Activated CD4-positive, alpha-beta T cell treated with anti-CD3 and anti-CD28 coated beads for 48 hours (primary cell): ENCODE data around the gene IRF7.
"Not testable (repeated sequence)": the region's sequence is repeated elsewhere in the genome, so short reads cannot be mapped to it uniquely, and the experiment has no call there.

Experiments
- DNase-seq: peaks from one replicate; pipeline ENCODE4 v3.0.0-alpha.2; 2020

Gene IRF7

GRCh38 chr11:615504-616319, at the start of gene IRF7:
IRF7 (minus strand) TSS chr11:615950; CDS start chr11:615364, 586 bp downstream.
- peak; percentile 88 for DNase-seq

DNA sequence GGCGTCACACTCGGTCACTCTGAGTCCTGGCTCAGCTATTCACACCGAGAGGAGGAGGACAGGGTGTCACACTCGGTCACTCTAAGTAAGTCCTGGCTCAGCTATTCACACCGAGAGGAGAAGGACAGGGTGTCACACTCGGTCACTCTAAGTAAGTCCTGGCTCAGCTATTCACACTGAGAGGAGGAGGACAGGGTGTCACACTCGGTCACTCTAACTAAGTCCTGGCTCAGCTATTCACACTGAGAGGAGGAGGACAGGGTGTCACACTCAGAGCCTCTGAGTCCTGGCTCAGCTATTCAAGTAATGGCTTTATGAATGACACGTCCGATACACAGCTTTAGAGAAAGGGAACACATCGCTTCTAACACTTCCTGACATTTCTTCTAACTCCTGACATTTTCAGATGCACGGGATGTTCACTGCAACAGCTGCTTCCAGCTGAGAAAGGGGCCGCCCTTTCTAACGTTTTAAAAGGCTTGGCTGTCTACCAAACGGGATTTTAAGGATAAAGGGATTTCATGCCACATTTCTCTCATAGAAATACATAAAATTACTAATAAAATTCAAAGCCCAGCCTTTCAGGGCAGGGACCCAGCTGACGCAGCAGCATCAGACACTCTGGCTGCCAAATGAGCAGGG, 49.4 kb upstream of the IRF7 start:
- DNase-seq = no peak

GRCh38 chr11:662689-663274, 47.0 kb upstream of the IRF7 start:
- peak; percentile 50 for DNase-seq

- no peak for DNase-seq
Observed at GRCh38 chr11:660681-661444, 45.1 kb upstream of the IRF7 start.

DNA sequence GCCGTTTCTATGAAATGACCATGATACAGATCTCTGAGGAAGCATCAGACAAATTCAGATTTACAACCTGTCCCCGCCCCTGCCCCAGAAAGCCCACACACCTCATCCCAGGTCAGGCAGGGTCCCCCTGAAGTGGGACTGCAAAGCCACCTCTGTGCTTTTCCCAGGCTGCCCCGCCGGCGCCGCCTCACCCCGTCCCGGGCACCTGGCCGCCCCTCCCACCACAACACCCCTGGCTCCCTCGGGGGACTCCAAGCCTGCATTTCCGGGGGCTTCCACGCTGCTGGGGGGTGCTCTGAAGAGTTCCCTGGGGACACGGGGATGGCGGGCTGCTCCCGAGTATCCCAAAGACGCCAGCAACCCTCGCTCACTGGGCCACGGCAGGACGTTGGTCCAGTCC, 44.5 kb upstream of the IRF7 start:
- DNase-seq = no peak

DNA sequence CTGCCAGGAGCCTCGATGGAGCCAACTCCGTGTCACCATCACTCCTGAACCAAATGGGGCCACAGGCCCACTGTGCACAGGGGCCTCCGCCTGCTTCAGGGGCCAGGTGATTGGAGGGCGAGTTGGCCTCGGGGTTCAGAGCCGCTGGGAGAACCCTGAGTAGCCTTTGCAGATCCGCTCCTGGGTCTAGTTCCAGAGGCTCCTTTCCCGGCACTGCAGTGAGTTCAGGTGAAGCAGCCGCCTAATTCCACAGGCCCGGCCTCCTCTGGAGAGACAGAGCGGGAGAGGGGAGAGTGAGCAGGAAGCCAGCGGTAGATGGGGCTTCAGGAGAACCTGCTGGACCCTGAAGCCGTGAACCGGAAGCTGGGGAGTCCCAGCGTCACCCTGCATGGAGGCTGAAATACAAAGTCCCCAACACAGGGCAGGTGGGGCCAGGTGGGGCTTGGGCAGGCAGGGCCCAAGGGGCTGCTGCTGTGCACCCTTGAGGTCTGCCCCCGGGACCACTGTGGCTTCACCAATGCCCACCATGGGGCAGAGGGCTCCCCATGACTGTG, 43.9 kb upstream of the IRF7 start:
- no peak for DNase-seq

GRCh38 chr11:657691-658126, 42.0 kb upstream of the IRF7 start:
- DNase-seq = no peak

GRCh38 chr11:656866-657265, 41.1 kb upstream of the IRF7 start:
- DNase-seq = no peak

- no peak for DNase-seq
Observed at GRCh38 chr11:656426-656825, 40.7 kb upstream of the IRF7 start.

- no peak for DNase-seq
Observed at GRCh38 chr11:655036-655726, 39.4 kb upstream of the IRF7 start.

DNA sequence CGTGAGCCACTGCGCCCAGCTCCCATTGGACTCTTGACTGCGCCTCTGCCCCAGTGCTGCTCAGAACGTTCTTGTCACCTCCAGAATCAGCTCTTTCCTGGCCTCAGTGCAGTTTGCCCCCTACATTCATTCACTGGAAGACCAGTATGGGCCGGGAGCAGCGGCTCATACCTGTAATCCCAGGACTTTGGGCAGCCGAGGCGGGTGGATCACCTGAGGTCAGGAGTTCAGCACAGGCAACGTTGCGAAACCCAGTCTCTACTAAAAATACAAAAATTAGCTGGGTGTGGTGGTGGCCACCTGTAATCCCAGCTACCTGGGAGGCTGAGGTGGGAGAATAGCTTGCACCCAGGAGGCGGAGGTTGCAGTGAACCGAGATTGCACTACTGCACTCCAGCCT, 38.7 kb upstream of the IRF7 start:
- not testable (repeated sequence) for DNase-seq

GRCh38 chr11:653837-654236, 38.1 kb upstream of the IRF7 start:
- no peak for DNase-seq

GRCh38 chr11:653136-653535, 37.4 kb upstream of the IRF7 start:
- not testable (repeated sequence) for DNase-seq

- DNase-seq = no peak
Observed at GRCh38 chr11:650482-650881, 34.7 kb upstream of the IRF7 start.

GRCh38 chr11:647672-648158, 32.0 kb upstream of the IRF7 start:
- not testable (repeated sequence) for DNase-seq

GRCh38 chr11:646214-646613, 30.5 kb upstream of the IRF7 start:
- no peak for DNase-seq

- no peak for DNase-seq
Observed at GRCh38 chr11:645536-645935, 29.8 kb upstream of the IRF7 start.

GRCh38 chr11:643849-644738, 28.3 kb upstream of the IRF7 start:
- no peak for DNase-seq

- DNase-seq = no peak
Observed at GRCh38 chr11:643366-643765, 27.6 kb upstream of the IRF7 start.

DNA sequence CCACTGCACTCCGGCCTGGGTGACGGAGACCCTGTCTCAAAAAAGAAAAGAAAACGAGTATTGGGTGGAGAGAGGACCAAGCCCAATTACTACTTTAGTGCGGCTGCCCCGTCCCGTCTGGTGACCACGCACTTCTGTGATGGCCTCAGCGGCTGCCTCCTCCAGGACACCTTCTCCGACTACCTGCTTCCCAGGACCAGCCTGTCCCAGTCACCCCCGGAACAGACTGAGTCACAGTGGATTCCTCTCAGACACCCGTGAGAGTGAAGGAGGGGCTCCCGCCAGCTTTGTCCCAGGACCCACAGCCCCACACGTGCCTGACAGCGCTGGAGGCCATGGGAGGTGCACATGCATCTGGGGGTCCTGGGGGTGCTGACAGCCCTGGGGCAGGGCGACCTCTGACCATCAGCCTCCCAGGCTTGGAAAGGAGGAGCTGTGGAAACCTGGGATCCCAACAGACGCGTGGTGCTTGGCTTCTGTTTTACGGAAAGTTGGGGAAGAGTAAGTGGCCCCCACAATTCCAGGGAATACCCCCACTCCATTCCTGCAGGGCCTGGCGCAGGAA, 26.1 kb upstream of the IRF7 start:
- DNase-seq = no peak
